Panc1 (cell line): ENCODE data around the gene ZFP92. TPM values are rescaled to one million over a fixed set of nuclear protein-coding genes. Genes with fewer than 3 reads are reported as not detected.

Experiments
- ATAC-seq: fragments of 200-7000 bp; cut with Tn5 transposase; 2 replicates; pipeline ENCODE4 v1.9.1; 2020; ENCODE audit warnings: mild to moderate bottlenecking, moderate library complexity
- BruUV-seq: library from RNA; stranded (reverse); fragments of 400-500 nt; replicated peaks from 2 replicates; lab custom pipeline; 2021; lab: Mats Ljungman, UMichigan
- CTCF ChIA-PET: fragments of 300-600 bp; sonication (Branson Sonifier 250); formaldehyde crosslinking; loops from one replicate; lab custom pipeline; 2022; ENCODE audit warnings: antibody characterized with exemption; lab: Charles Lee
- POLR2A ChIA-PET: fragments of 300-600 bp; sonication (Branson Sonifier 250); formaldehyde crosslinking; loops from one replicate; lab custom pipeline; 2022; ENCODE audit warnings: antibody characterized with exemption; lab: Charles Lee
- DNase-seq: peaks from one replicate; pipeline ENCODE4 v3.0.0-alpha.2; 2010; ENCODE audit warnings: low read depth, low spot score
- H3K27ac ChIP-seq: 2 replicates; pipeline ENCODE4 v1.5.1; 2011; ENCODE audit warnings: mild to moderate bottlenecking, low read length, inconsistent platforms
- H3K27me3 ChIP-seq: fragments of 200-500 bp; sonication (Bioruptor generic); 2 replicates; pipeline ENCODE4 v1.6.0; 2014; ENCODE audit warnings: low read length, inconsistent platforms; ENCODE audit not compliant: control insufficient read depth, insufficient read depth
- H3K36me3 ChIP-seq: fragments of 200-500 bp; sonication (Bioruptor generic); 2 replicates; pipeline ENCODE4 v1.5.1; 2014; ENCODE audit warnings: inconsistent platforms, mild to moderate bottlenecking, low read length, moderate library complexity; ENCODE audit not compliant: control insufficient read depth, insufficient read depth
- H3K4me1 ChIP-seq: 2 replicates; pipeline ENCODE4 v1.5.1; 2011; ENCODE audit warnings: inconsistent platforms, mild to moderate bottlenecking, low read length, moderate library complexity; ENCODE audit not compliant: control insufficient read depth, insufficient read depth
- H3K4me3 ChIP-seq, 2 experiments: 2 replicates each; pipeline ENCODE4 v1.5.1; 2011 to 2012; ENCODE audit warnings: low read depth in 2 of 2, low read length in 2 of 2, mild to moderate bottlenecking in 2 of 2, inconsistent platforms in 1 of 2, moderate library complexity in 1 of 2
- H3K9me3 ChIP-seq: fragments of 200-500 bp; sonication (Bioruptor generic); 2 replicates; pipeline ENCODE4 v1.5.1; 2014; ENCODE audit warnings: low read depth, mild to moderate bottlenecking, inconsistent platforms, low read length, moderate library complexity; ENCODE audit not compliant: control insufficient read depth, insufficient read depth
- POLR2AphosphoS5 ChIP-seq: IDR thresholded peaks from 2 replicates; pipeline ENCODE4 v1.6.1; 2012; ENCODE audit warnings: mild to moderate bottlenecking, low read depth, low read length, moderate library complexity
- SIN3A ChIP-seq: IDR thresholded peaks from 2 replicates; pipeline ENCODE4 v1.6.1; 2012; ENCODE audit warnings: low read depth, mild to moderate bottlenecking, low read length, moderate library complexity, borderline replicate concordance; ENCODE audit not compliant: insufficient read depth
- TCF7L2 ChIP-seq: IDR thresholded peaks from 2 replicates; pipeline ENCODE4 v1.6.1; 2011; ENCODE audit warnings: mild to moderate bottlenecking, low read depth, low read length, inconsistent platforms
- in situ Hi-C: cut with HindIII; loops from 2 replicates; pipeline ENCODE4 v1.10.0; 2016; ENCODE audit warnings: low sequenced_read_pairs, low pct_unique_long_range_greater_than_20kb
- intact Hi-C: fragments of 100-400 bp; cut with micrococcal nuclease; formaldehyde crosslinking; loops from one replicate; pipeline ENCODE4 v1.10.0; 2022; ENCODE audit not compliant: unreplicated experiment
- total RNA-seq: library from RNA; stranded (reverse); gene quantifications from one replicate; pipeline ENCODE4 v1.2.1, GENCODE V29; 2021; ENCODE audit not compliant: unreplicated experiment
- TF ChIP-seq, protein P1 (sequence below): fragments of 450-650 bp; IDR thresholded peaks from 2 replicates; pipeline ENCODE4 v1.5.1; 2017; ENCODE audit warnings: mild to moderate bottlenecking
- TF ChIP-seq, protein P2 (sequence below), 2 experiments: IDR thresholded peaks; 2 replicates each; pipeline ENCODE4 v1.6.1; 2011 to 2012; ENCODE audit warnings: low read depth in 2 of 2, control low read depth in 1 of 2, low read length in 1 of 2, mild to moderate bottlenecking in 1 of 2, moderate library complexity in 1 of 2; ENCODE audit not compliant: insufficient read depth in 1 of 2

Gene ZFP92
- total RNA-seq, 1 experiment from 2014 or later = 0.90 TPM

- POLR2A ChIA-PET = no interaction called here
- intact Hi-C loops (no loop called here), in situ Hi-C loops (no loop called here)
- H3K4me3 ChIP-seq = no peak overlapping the region
- H3K27ac ChIP-seq = no peak overlapping the region
- DNase-seq (no peak), ATAC-seq (no peak)
- CTCF ChIA-PET = interaction anchor here (0.6 kb wide), 1 partner anchor 8 kb away, joined by 5 read pairs; the partner anchor contains the start of gene PNMA6E
- no peaks in the 10 kb centered on the region for H3K4me1 ChIP-seq
- BruUV-seq = no TSS peak
- H3K9me3 ChIP-seq = no peaks in the 10 kb centered on the region
- no peaks in the 10 kb centered on the region for H3K27me3 ChIP-seq
- TF ChIP-seq, protein P1, sequence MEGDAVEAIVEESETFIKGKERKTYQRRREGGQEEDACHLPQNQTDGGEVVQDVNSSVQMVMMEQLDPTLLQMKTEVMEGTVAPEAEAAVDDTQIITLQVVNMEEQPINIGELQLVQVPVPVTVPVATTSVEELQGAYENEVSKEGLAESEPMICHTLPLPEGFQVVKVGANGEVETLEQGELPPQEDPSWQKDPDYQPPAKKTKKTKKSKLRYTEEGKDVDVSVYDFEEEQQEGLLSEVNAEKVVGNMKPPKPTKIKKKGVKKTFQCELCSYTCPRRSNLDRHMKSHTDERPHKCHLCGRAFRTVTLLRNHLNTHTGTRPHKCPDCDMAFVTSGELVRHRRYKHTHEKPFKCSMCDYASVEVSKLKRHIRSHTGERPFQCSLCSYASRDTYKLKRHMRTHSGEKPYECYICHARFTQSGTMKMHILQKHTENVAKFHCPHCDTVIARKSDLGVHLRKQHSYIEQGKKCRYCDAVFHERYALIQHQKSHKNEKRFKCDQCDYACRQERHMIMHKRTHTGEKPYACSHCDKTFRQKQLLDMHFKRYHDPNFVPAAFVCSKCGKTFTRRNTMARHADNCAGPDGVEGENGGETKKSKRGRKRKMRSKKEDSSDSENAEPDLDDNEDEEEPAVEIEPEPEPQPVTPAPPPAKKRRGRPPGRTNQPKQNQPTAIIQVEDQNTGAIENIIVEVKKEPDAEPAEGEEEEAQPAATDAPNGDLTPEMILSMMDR = no peak
- TF ChIP-seq POLR2AphosphoS5 = no peak
- TF ChIP-seq, protein P2, sequence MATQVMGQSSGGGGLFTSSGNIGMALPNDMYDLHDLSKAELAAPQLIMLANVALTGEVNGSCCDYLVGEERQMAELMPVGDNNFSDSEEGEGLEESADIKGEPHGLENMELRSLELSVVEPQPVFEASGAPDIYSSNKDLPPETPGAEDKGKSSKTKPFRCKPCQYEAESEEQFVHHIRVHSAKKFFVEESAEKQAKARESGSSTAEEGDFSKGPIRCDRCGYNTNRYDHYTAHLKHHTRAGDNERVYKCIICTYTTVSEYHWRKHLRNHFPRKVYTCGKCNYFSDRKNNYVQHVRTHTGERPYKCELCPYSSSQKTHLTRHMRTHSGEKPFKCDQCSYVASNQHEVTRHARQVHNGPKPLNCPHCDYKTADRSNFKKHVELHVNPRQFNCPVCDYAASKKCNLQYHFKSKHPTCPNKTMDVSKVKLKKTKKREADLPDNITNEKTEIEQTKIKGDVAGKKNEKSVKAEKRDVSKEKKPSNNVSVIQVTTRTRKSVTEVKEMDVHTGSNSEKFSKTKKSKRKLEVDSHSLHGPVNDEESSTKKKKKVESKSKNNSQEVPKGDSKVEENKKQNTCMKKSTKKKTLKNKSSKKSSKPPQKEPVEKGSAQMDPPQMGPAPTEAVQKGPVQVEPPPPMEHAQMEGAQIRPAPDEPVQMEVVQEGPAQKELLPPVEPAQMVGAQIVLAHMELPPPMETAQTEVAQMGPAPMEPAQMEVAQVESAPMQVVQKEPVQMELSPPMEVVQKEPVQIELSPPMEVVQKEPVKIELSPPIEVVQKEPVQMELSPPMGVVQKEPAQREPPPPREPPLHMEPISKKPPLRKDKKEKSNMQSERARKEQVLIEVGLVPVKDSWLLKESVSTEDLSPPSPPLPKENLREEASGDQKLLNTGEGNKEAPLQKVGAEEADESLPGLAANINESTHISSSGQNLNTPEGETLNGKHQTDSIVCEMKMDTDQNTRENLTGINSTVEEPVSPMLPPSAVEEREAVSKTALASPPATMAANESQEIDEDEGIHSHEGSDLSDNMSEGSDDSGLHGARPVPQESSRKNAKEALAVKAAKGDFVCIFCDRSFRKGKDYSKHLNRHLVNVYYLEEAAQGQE (IDR thresholded peaks at IDR 0.05; ENCODE audit: insufficient read depth in 1 of 2, low read depth in 2 of 2, low read length in 1 of 2) = no peak
- TF ChIP-seq SIN3A = no peak
- no peak for TF ChIP-seq TCF7L2
- H3K36me3 ChIP-seq = no peaks in the 10 kb centered on the region
Measured at GRCh38 chrX:153392642-153393321, 18.5 kb upstream of the ZFP92 start.

DNA sequence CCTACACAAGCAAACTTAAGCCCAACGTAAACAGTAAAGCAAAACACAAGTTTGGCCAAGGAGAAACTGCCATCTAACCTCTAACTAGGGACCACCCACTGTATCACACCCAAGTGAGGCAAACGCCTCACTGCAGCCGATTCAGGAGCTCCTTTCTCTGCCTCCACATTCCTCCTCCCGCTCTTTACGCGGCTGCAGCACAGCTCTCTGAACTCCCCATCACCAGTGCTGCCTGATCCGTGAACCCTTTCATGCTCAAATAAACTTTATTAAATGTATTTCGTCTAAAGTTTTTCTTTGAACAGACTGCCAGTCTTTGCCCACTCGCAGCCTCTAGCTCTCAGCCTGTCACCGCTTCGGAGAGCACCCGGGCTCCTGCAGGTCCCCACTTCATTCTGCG lies 16.7 kb upstream of the ZFP92 start:
- intact Hi-C loops = no loop called here
- no TSS peak for BruUV-seq
- no peaks in the 10 kb centered on the region for H3K4me1 ChIP-seq
- no peak for TF ChIP-seq POLR2AphosphoS5
- TF ChIP-seq TCF7L2 = no peak
- TF ChIP-seq, protein P1 = no peak
- TF ChIP-seq, protein P2 (IDR thresholded peaks at IDR 0.05; ENCODE audit: insufficient read depth in 1 of 2, low read depth in 2 of 2, low read length in 1 of 2) = no peak
- H3K36me3 ChIP-seq = no peaks in the 10 kb centered on the region
- POLR2A ChIA-PET = no interaction called here
- ATAC-seq (no peak), DNase-seq (no peak)
- peaks cover under 1% of the 10 kb centered on the region; the same call in 1 of the 2 replicates for H3K27me3 ChIP-seq
- H3K4me3 ChIP-seq = no peak overlapping the region
- in situ Hi-C loops = no loop called here
- CTCF ChIA-PET = no interaction called here
- no peaks in the 10 kb centered on the region for H3K9me3 ChIP-seq
- H3K27ac ChIP-seq = no peak overlapping the region
